GM23338 (cell line): ENCODE results near the gene C10orf53. TPM values are rescaled to one million over a fixed set of nuclear protein-coding genes. Genes with fewer than 3 reads are reported as not detected.
"Not testable (repeated sequence)": the region's sequence is repeated elsewhere in the genome, so short reads cannot be mapped to it uniquely, and the experiment has no call there.

Experiments used
- ATAC-seq: fragments of 200-7000 bp; cut with Tn5 transposase; 3 replicates; pipeline ENCODE4 v1.9.1; 2020
- DNase-seq: peaks from one replicate; pipeline ENCODE4 v3.0.0-alpha.2; 2015; ENCODE audit warnings: low spot score
- H2AFZ ChIP-seq: fragments of 200-600 bp; sonication (generic); 2 replicates; pipeline ENCODE4 v1.8.0; 2016; ENCODE audit warnings: antibody characterized with exemption, mild to moderate bottlenecking, moderate library complexity
- H3F3A ChIP-seq: fragments of 200-600 bp; sonication (generic); replicated peaks from 2 replicates; pipeline ENCODE4 v1.8.0; 2017; ENCODE audit warnings: antibody characterized with exemption, mixed run types, low read depth
- H3K27ac ChIP-seq: fragments of 200-600 bp; sonication (generic); 2 replicates; pipeline ENCODE4 v1.6.1; 2016; ENCODE audit warnings: low read depth
- H3K27me3 ChIP-seq: fragments of 200-600 bp; sonication (generic); 2 replicates; pipeline ENCODE4 v1.8.0; 2016; ENCODE audit warnings: mild to moderate bottlenecking, mixed run types, moderate library complexity; ENCODE audit not compliant: insufficient read depth
- H3K36me3 ChIP-seq: fragments of 200-600 bp; sonication (generic); 2 replicates; pipeline ENCODE4 v1.8.0; 2016; ENCODE audit warnings: mild to moderate bottlenecking; ENCODE audit not compliant: insufficient read depth
- H3K4me1 ChIP-seq: fragments of 200-600 bp; sonication (generic); 2 replicates; pipeline ENCODE4 v1.8.0; 2016; ENCODE audit warnings: mild to moderate bottlenecking, moderate library complexity; ENCODE audit not compliant: insufficient read depth
- H3K4me2 ChIP-seq: fragments of 200-600 bp; sonication (generic); 2 replicates; pipeline ENCODE4 v1.7.1; 2017; ENCODE audit warnings: mixed run types
- H3K4me3 ChIP-seq: fragments of 200-600 bp; sonication (generic); 2 replicates; pipeline ENCODE4 v1.6.1; 2016; ENCODE audit warnings: mixed run types
- H3K79me2 ChIP-seq: fragments of 200-600 bp; sonication (generic); replicated peaks from 2 replicates; pipeline ENCODE4 v1.8.0; 2017; ENCODE audit warnings: mild to moderate bottlenecking; ENCODE audit not compliant: insufficient read depth
- H3K9me2 ChIP-seq: fragments of 200-600 bp; sonication (generic); 2 replicates; pipeline ENCODE4 v1.8.0; 2017; ENCODE audit not compliant: insufficient read depth
- H4K20me1 ChIP-seq: fragments of 200-600 bp; sonication (generic); replicated peaks from 2 replicates; pipeline ENCODE4 v1.8.0; 2017; ENCODE audit warnings: mild to moderate bottlenecking; ENCODE audit not compliant: insufficient read depth
- H3K27ac Mint-ChIP-seq: 2 replicates; pipeline ENCODE4 v1.8.0; 2020; ENCODE audit warnings: inconsistent platforms, mild to moderate bottlenecking, moderate library complexity, mixed read lengths
- H3K27me3 Mint-ChIP-seq: 3 replicates; pipeline ENCODE4 v1.8.0; 2022; ENCODE audit warnings: low read depth, mild to moderate bottlenecking, moderate library complexity, mixed read lengths, inconsistent platforms; ENCODE audit not compliant: insufficient read depth, poor library complexity
- H3K36me3 Mint-ChIP-seq: 3 replicates; pipeline ENCODE4 v1.8.0; 2021; ENCODE audit warnings: low read depth, mild to moderate bottlenecking, inconsistent platforms, moderate library complexity, mixed read lengths
- H3K4me1 Mint-ChIP-seq: 3 replicates; pipeline ENCODE4 v1.8.0; 2020; ENCODE audit warnings: mild to moderate bottlenecking, inconsistent platforms, mixed read lengths
- H3K4me3 Mint-ChIP-seq: 3 replicates; pipeline ENCODE4 v1.8.0; 2021; ENCODE audit warnings: moderate library complexity, mild to moderate bottlenecking, inconsistent platforms, mixed read lengths
- H3K9me3 Mint-ChIP-seq: 3 replicates; pipeline ENCODE4 v1.8.0; 2020; ENCODE audit warnings: moderate library complexity, mild to moderate bottlenecking, inconsistent platforms, mixed read lengths
- CREB1 ChIP-seq: fragments of 250-450 bp; sonication (Bioruptor Pico); IDR thresholded peaks from 2 replicates; pipeline ENCODE4 v1.5.0; 2020; ENCODE audit warnings: low read depth, mild to moderate bottlenecking, moderate library complexity
- EZH2 ChIP-seq: fragments of 200-600 bp; sonication (generic); IDR thresholded peaks from one replicate; pipeline ENCODE4 v1.8.0; 2017; ENCODE audit warnings: antibody characterized with exemption, mild to moderate bottlenecking, low read depth; ENCODE audit not compliant: unreplicated experiment
- EZH2phosphoT487 ChIP-seq: fragments of 200-600 bp; sonication (generic); IDR thresholded peaks from one replicate; pipeline ENCODE4 v1.8.1; 2018; ENCODE audit warnings: antibody characterized with exemption; ENCODE audit not compliant: unreplicated experiment
- JUNB ChIP-seq: IDR thresholded peaks from one replicate; pipeline ENCODE4 v1.6.1; 2016; ENCODE audit warnings: antibody characterized with exemption; ENCODE audit not compliant: unreplicated experiment
- ZNF331 ChIP-seq: fragments of 250-450 bp; sonication (Bioruptor Pico); IDR thresholded peaks from 2 replicates; pipeline ENCODE4 v1.5.0; 2020; ENCODE audit warnings: low read depth, mild to moderate bottlenecking, moderate library complexity
- ZNF462 ChIP-seq: fragments of 250-450 bp; sonication (Bioruptor Pico); IDR thresholded peaks from 2 replicates; pipeline ENCODE4 v1.5.0; 2020; ENCODE audit warnings: mild to moderate bottlenecking, moderate library complexity
- polyA plus RNA-seq: library from polyadenylated mRNA; unstranded; fragments of >200 nt; fragmentation: Nextera tagmentation; extraction: Ambion mirVana; gene quantifications from 2 replicates; pipeline ENCODE4 v1.2.1, GENCODE V29; 2016
- total RNA-seq: library from RNA; depleted of rRNA; stranded (reverse); fragments of >200 nt; shearing (Covaris generic); gene quantifications from 2 replicates; pipeline ENCODE4 v1.2.3, GENCODE V29; 2014
- TF ChIP-seq, protein P1 (sequence below), 2 experiments: fragments of 200-600 bp in 1 of 2; sonication (generic) in 1 of 2; conservative IDR thresholded peaks; 2 replicates each; pipeline versions ENCODE4 v1.5.1 to v1.6.1; 2016 to 2017; ENCODE audit warnings: antibody characterized with exemption in 2 of 2, low read depth in 2 of 2, mild to moderate bottlenecking in 2 of 2, moderate library complexity in 1 of 2
- TF ChIP-seq, protein P2 (sequence below): IDR thresholded peaks from one replicate; pipeline ENCODE4 v1.6.1; 2018; ENCODE audit warnings: antibody characterized with exemption; ENCODE audit not compliant: unreplicated experiment

The C10orf53 gene
- total and polyA plus RNA-seq, 2 experiments from 2014 or later, result not detected

GRCh38 chr10:49711481-49711880 is 32.0 kb downstream of the C10orf53 start (continued):
- TF ChIP-seq ZNF462 (CRISPR knock-in tag), result no peak
- TF ChIP-seq EZH2phosphoT487, result no peak

DNA sequence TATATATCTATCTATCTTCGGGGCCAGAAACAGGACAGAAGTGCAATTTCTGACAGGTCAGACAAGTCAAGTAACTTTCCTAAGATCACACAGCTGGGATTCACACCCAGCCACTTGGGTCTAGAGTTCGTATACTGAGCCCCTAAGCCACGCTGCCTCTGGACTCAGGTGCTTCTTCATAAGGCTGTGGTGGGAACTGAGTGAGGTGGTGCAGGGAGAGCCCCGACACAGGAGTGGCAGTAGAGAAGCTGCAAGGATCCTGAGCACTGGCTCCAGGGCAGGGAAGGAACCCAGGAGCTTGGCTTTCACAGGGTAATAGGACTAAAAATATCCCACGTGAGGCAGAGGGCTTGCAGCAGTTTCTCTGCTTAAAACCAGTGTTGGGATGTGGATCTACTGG is 33.8 kb downstream of the C10orf53 start:
- Mint-ChIP-seq H3K27ac (no peak overlapping the region), H3K9me3 (peaks cover 25% of the 10 kb centered on the region), H3K4me1 (no peaks in the 10 kb centered on the region), H3K36me3 (peaks cover 11% of the 10 kb centered on the region), H3K4me3 (no peak overlapping the region), H3K27me3 (no peaks in the 10 kb centered on the region)
- Histone ChIP-seq H3K4me1 (no peaks in the 10 kb centered on the region), H3K4me3 (no peak overlapping the region), H3K27ac (no peak overlapping the region), H3K36me3 (peaks cover 4% of the 10 kb centered on the region; the same call in 1 of the 2 replicates), H2AFZ (no peak overlapping the region), H4K20me1 (no peaks in the 10 kb centered on the region), H3K27me3 (no peaks in the 10 kb centered on the region), H3K4me2 (no peak overlapping the region), H3K79me2 (no peaks in the 10 kb centered on the region), H3K9me2 (no peaks in the 10 kb centered on the region), H3F3A (no peaks in the 10 kb centered on the region)
- DNase-seq, result no peak
- ATAC-seq, result no peak
- TF ChIP-seq ZNF331 (CRISPR knock-in tag) (no peak), EZH2 (no peak), EZH2phosphoT487 (no peak), JUNB (no peak), CREB1 (CRISPR knock-in tag) (no peak)
- TF ChIP-seq, protein P1, sequence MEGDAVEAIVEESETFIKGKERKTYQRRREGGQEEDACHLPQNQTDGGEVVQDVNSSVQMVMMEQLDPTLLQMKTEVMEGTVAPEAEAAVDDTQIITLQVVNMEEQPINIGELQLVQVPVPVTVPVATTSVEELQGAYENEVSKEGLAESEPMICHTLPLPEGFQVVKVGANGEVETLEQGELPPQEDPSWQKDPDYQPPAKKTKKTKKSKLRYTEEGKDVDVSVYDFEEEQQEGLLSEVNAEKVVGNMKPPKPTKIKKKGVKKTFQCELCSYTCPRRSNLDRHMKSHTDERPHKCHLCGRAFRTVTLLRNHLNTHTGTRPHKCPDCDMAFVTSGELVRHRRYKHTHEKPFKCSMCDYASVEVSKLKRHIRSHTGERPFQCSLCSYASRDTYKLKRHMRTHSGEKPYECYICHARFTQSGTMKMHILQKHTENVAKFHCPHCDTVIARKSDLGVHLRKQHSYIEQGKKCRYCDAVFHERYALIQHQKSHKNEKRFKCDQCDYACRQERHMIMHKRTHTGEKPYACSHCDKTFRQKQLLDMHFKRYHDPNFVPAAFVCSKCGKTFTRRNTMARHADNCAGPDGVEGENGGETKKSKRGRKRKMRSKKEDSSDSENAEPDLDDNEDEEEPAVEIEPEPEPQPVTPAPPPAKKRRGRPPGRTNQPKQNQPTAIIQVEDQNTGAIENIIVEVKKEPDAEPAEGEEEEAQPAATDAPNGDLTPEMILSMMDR (conservative IDR thresholded peaks at IDR 0.05; ENCODE audit: low read depth in 2 of 2), result no peak
- TF ChIP-seq, protein P2, sequence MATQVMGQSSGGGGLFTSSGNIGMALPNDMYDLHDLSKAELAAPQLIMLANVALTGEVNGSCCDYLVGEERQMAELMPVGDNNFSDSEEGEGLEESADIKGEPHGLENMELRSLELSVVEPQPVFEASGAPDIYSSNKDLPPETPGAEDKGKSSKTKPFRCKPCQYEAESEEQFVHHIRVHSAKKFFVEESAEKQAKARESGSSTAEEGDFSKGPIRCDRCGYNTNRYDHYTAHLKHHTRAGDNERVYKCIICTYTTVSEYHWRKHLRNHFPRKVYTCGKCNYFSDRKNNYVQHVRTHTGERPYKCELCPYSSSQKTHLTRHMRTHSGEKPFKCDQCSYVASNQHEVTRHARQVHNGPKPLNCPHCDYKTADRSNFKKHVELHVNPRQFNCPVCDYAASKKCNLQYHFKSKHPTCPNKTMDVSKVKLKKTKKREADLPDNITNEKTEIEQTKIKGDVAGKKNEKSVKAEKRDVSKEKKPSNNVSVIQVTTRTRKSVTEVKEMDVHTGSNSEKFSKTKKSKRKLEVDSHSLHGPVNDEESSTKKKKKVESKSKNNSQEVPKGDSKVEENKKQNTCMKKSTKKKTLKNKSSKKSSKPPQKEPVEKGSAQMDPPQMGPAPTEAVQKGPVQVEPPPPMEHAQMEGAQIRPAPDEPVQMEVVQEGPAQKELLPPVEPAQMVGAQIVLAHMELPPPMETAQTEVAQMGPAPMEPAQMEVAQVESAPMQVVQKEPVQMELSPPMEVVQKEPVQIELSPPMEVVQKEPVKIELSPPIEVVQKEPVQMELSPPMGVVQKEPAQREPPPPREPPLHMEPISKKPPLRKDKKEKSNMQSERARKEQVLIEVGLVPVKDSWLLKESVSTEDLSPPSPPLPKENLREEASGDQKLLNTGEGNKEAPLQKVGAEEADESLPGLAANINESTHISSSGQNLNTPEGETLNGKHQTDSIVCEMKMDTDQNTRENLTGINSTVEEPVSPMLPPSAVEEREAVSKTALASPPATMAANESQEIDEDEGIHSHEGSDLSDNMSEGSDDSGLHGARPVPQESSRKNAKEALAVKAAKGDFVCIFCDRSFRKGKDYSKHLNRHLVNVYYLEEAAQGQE, result no peak

GRCh38 chr10:49715157-49715556 is 35.7 kb downstream of the C10orf53 start:
- not testable (repeated sequence) for H3K27me3 ChIP-seq, H3K4me2 ChIP-seq, DNase-seq, H3K27me3 Mint-ChIP-seq, H3K79me2 ChIP-seq, H3K27ac Mint-ChIP-seq, H3K27ac ChIP-seq, H3K4me3 ChIP-seq, ATAC-seq, H3F3A ChIP-seq, H2AFZ ChIP-seq, H3K4me1 Mint-ChIP-seq, H4K20me1 ChIP-seq, H3K4me3 Mint-ChIP-seq, H3K9me2 ChIP-seq, H3K36me3 ChIP-seq, H3K4me1 ChIP-seq
- peaks cover 25% of the 10 kb centered on the region for H3K9me3 Mint-ChIP-seq
- peaks cover 11% of the 10 kb centered on the region for H3K36me3 Mint-ChIP-seq
